Tibial nerve (tissue), 3 donors: ENCODE results near the gene PPP2R2D.

Experiments
- CTCF ChIP-seq, 5 experiments: fragments of 200-600 bp in 3 of 5; fragments of 450-650 bp in 2 of 5; sonication (generic) in 3 of 5; IDR thresholded peaks; one replicate each; pipeline ENCODE4 v1.5.1; 2016 to 2019; ENCODE audit warnings: antibody characterized with exemption in 5 of 5, mild to moderate bottlenecking in 3 of 5, moderate library complexity in 2 of 5
- POLR2A ChIP-seq, 2 donors: fragments of 450-650 bp; IDR thresholded peaks; one replicate each; pipeline ENCODE4 v1.6.1; 2017; ENCODE audit warnings: antibody characterized with exemption in 2 of 2, mild to moderate bottlenecking in 2 of 2, moderate library complexity in 2 of 2

GRCh38 chr10:131876508-131876907, 24.3 kb upstream of the PPP2R2D start:
- TF ChIP-seq CTCF (IDR thresholded peaks at IDR 0.05) (no peak), POLR2A (IDR thresholded peaks at IDR 0.05) (no peak)
